GM12874 (cell line): ENCODE measurements around the gene MRPL17.

Experiments
- CTCF ChIP-seq: IDR thresholded peaks from 2 replicates; pipeline ENCODE4 v1.5.1; 2011; ENCODE audit warnings: low read depth, mild to moderate bottlenecking, control low read depth, low read length, moderate library complexity; ENCODE audit not compliant: insufficient read depth

MRPL17 gene

GRCh38 chr11:6648501-6648900 lies 34.6 kb downstream of the MRPL17 start:
- no peak for TF ChIP-seq CTCF

GRCh38 chr11:6647836-6648235 lies 35.3 kb downstream of the MRPL17 start:
- no peak for TF ChIP-seq CTCF

DNA sequence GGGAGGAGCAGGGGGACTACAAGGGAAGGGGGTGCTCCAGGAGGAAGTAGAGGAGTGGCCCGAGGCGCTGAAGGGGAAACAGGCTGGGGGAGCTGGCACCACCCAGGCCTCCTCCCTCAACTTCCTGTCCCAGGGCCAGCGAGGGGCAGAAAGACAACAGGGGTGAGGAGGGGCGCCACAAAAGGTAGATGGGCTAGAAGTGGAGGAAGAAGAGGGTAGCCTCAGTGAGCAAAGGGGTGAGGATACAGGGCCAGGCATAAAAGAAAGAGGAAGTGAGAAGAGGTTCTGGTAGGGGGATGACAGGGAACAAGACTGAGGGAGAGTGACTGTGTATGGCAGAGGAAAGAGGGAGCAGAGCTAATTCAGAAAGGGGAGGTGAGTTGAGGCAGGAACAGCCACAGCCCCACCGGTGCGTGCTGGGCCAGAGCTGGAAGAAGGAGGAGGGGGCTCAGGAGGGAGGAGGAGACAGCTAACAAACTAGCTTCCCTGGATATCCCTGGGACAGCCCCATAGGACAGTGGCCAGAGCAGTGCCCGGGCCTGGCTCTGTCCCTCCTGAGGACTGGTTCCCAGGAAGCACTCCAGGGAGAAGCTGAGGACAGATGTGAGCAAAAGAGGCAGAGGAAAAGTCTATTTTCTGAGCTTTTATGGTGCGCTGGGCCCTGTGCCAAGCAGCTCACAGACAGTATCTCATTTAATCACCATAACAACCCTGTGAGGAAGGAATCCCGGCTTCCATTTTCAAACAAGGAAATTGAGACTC lies 36.0 kb downstream of the MRPL17 start:
- TF ChIP-seq CTCF: no peak

DNA sequence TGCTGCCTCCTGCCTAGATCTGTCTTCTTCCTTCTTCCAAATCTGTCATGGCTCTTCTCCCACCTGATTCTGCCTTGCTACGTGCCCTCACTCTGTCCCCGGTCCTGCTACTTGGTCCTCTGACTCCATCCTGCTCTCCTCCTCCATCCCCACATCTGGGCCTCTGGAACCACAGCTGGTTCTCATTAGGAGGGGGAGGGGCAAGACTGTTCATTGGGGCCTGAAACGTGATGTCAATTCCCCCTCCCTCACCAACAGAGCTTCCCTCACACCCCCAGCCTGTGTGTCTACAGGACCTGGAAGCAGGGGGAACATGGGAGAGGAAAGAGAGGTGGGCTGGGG lies 36.6 kb downstream of the MRPL17 start:
- TF ChIP-seq CTCF: no peak

- no peak for TF ChIP-seq CTCF
Measured at GRCh38 chr11:6646071-6646470, 37.1 kb downstream of the MRPL17 start.

DNA sequence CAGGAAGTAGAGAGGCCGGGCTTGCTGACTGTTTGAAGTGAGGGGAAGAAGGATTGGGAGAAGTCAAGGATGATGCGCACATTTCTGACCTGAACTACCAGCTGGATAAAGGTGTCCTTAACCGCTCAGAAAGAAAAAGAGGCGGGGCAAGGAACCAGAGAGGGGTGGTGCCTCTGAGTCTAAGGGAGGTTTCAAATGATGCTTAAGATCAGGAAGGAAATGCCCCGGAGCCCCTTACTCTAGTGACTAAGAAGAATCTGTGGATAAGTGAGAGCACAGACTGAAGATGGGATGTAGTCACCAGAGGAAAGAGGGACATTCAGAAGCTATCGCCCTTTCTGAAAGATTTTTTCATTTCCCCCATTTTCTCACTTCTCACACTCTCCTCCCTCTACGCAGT lies 40.2 kb downstream of the MRPL17 start:
- TF ChIP-seq CTCF: no peak

GRCh38 chr11:6640985-6641701 lies 42.0 kb downstream of the MRPL17 start:
- no peak for TF ChIP-seq CTCF
